NCI-H510A (cell line): ENCODE data around the gene NNT.
"Not testable (repeated sequence)": the region's sequence is repeated elsewhere in the genome, so short reads cannot be mapped to it uniquely, and the experiment has no call there.

ENCODE experiments used
- DNase-seq: peaks from one replicate; lab custom pipeline; 2025; lab: John Stamatoyannopoulos, UW

The NNT gene

GRCh38 chr5:43667379-43667778, 64.4 kb downstream of the NNT start:
- not testable (repeated sequence) for DNase-seq

- no peak for DNase-seq
These were observed 71.6 kb downstream of the NNT start for GRCh38 chr5:43674536-43674935.

- no peak for DNase-seq
These were observed 72.4 kb downstream of the NNT start for GRCh38 chr5:43675357-43675756.

GRCh38 chr5:43676083-43676840, 73.3 kb downstream of the NNT start:
- DNase-seq = no peak

- no peak for DNase-seq
These were observed 74.3 kb downstream of the NNT start for GRCh38 chr5:43677253-43677652.

- DNase-seq = no peak
These were observed 76.2 kb downstream of the NNT start for GRCh38 chr5:43679214-43679613.

- DNase-seq = no peak
These were observed 77.3 kb downstream of the NNT start for GRCh38 chr5:43680286-43680685.

GRCh38 chr5:43683884-43684471, 81.0 kb downstream of the NNT start:
- no peak for DNase-seq

GRCh38 chr5:43685252-43685950, 82.4 kb downstream of the NNT start:
- DNase-seq = no peak

GRCh38 chr5:43687275-43687674, 84.3 kb downstream of the NNT start:
- DNase-seq = no peak

GRCh38 chr5:43691275-43691674, 88.3 kb downstream of the NNT start:
- DNase-seq = no peak

GRCh38 chr5:43691893-43692292, 88.9 kb downstream of the NNT start:
- DNase-seq = no peak

GRCh38 chr5:43693411-43693810, 90.4 kb downstream of the NNT start:
- no peak for DNase-seq

GRCh38 chr5:43694027-43694426, 91.0 kb downstream of the NNT start:
- no peak for DNase-seq

- DNase-seq = not testable (repeated sequence)
These were observed 93.5 kb downstream of the NNT start for GRCh38 chr5:43696444-43696843.

GRCh38 chr5:43699910-43700309, 96.9 kb downstream of the NNT start:
- no peak for DNase-seq

GRCh38 chr5:43700601-43701000, 97.6 kb downstream of the NNT start:
- no peak for DNase-seq

- no peak for DNase-seq
These were observed 98.2 kb downstream of the NNT start for GRCh38 chr5:43701227-43701626.

GRCh38 chr5:43702293-43702692, 99.3 kb downstream of the NNT start:
- no peak for DNase-seq

GRCh38 chr5:43702815-43703214, 99.8 kb downstream of the NNT start:
- DNase-seq = no peak

GRCh38 chr5:43704243-43704642, 101.3 kb downstream of the NNT start:
- no peak for DNase-seq

GRCh38 chr5:43706576-43706975, 103.6 kb downstream of the NNT start:
- not testable (repeated sequence) for DNase-seq

GRCh38 chr5:43711496-43711895, 108.5 kb downstream of the NNT start:
- DNase-seq = no peak
